DOHH2 (cell line): ENCODE data around the gene MYL12B.

ENCODE experiments used
- H3F3A ChIP-seq: fragments of 200-600 bp; sonication (generic), shearing (Covaris generic); 2 replicates; pipeline ENCODE4 v1.6.0; 2016; ENCODE audit warnings: antibody characterized with exemption, mild to moderate bottlenecking; ENCODE audit not compliant: control insufficient read depth, insufficient read depth
- H3K27ac ChIP-seq: fragments of 200-600 bp; sonication (generic); 2 replicates; pipeline ENCODE4 v1.5.1; 2014; ENCODE audit warnings: low read depth, mild to moderate bottlenecking, low read length, moderate library complexity
- H3K27me3 ChIP-seq: fragments of 200-600 bp; sonication (generic); 2 replicates; pipeline ENCODE4 v1.6.1; 2014; ENCODE audit warnings: mild to moderate bottlenecking, low read length, mixed read lengths; ENCODE audit not compliant: control insufficient read depth
- H3K36me3 ChIP-seq: fragments of 200-600 bp; sonication (generic); 2 replicates; pipeline ENCODE4 v1.6.1; 2014; ENCODE audit warnings: mild to moderate bottlenecking, low read length, moderate library complexity, mixed read lengths; ENCODE audit not compliant: control insufficient read depth
- H3K4me1 ChIP-seq: fragments of 200-600 bp; sonication (generic); 2 replicates; pipeline ENCODE4 v1.6.1; 2014; ENCODE audit warnings: mild to moderate bottlenecking, low read length, mixed read lengths; ENCODE audit not compliant: control insufficient read depth
- H3K4me2 ChIP-seq: fragments of 200-600 bp; sonication (generic); 2 replicates; pipeline ENCODE4 v1.6.0; 2014; ENCODE audit warnings: mild to moderate bottlenecking, low read length, moderate library complexity
- H3K4me3 ChIP-seq: fragments of 200-600 bp; sonication (generic); 2 replicates; pipeline ENCODE4 v1.5.1; 2014; ENCODE audit warnings: mild to moderate bottlenecking, low read length, mixed read lengths
- H3K79me2 ChIP-seq: fragments of 200-600 bp; sonication (generic); 2 replicates; pipeline ENCODE4 v1.6.1; 2014; ENCODE audit warnings: mild to moderate bottlenecking, low read length, mixed read lengths; ENCODE audit not compliant: control insufficient read depth
- H3K9me2 ChIP-seq: fragments of 200-600 bp; sonication (generic); replicated peaks from 2 replicates; pipeline ENCODE4 v1.6.1; 2014; ENCODE audit warnings: mild to moderate bottlenecking, low read length, mixed read lengths; ENCODE audit not compliant: control insufficient read depth
- H3K9me3 ChIP-seq: fragments of 200-600 bp; sonication (generic); 2 replicates; pipeline ENCODE4 v1.6.1; 2014; ENCODE audit warnings: antibody characterized with exemption, low read length, mixed read lengths; ENCODE audit not compliant: control insufficient read depth, insufficient read depth
- H4K20me1 ChIP-seq: fragments of 200-600 bp; sonication (generic); 2 replicates; pipeline ENCODE4 v1.6.0; 2014; ENCODE audit warnings: low read depth, mild to moderate bottlenecking, antibody characterized with exemption, low read length, moderate library complexity; ENCODE audit not compliant: control insufficient read depth, insufficient read depth
- EZH2phosphoT487 ChIP-seq: fragments of 200-600 bp; sonication (generic); IDR thresholded peaks from 2 replicates; pipeline ENCODE4 v1.6.1; 2017; ENCODE audit warnings: borderline replicate concordance, mild to moderate bottlenecking, antibody characterized with exemption, low read length, moderate library complexity, mixed read lengths
- TF ChIP-seq, protein P1 (sequence below): fragments of 200-600 bp; sonication (generic); IDR thresholded peaks from one replicate; pipeline ENCODE4 v1.5.1; 2014; ENCODE audit warnings: antibody characterized with exemption, mild to moderate bottlenecking, low read depth, low read length; ENCODE audit not compliant: poor library complexity, severe bottlenecking

MYL12B gene

DNA sequence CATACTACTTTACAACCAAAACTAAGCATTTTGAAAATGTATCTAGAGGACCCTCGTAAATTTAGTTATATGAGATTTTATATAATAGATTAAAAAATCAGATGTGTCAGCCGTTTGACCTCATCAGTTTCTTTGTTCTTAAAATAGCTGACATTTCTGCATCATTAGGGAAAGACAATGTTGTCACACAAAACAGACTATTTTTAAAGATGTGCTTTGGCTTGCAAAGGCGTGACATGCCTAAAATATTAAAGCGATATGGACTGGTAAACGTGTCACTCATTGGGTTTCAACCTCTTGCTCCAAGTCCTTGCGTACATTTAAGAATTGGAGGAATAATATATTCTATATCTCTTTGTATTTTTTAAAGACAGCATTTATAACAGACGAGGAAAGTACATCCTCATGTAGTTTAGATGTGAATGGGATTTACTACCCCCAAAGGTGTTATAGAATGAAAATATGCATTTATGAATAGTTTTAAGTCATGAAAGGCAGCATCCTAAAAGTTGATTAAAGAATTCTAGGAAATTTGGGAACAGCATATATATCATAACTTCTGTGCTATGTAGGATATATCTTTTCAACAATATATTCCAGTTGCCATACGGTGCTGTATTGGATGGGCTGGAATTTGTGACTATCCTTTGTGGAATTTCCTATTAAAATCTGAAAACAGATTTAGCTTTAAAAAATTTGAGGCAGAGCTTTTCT lies 10.5 kb upstream of the MYL12B start:
- H3F3A ChIP-seq = peaks cover 16% of the 10 kb centered on the region

DNA sequence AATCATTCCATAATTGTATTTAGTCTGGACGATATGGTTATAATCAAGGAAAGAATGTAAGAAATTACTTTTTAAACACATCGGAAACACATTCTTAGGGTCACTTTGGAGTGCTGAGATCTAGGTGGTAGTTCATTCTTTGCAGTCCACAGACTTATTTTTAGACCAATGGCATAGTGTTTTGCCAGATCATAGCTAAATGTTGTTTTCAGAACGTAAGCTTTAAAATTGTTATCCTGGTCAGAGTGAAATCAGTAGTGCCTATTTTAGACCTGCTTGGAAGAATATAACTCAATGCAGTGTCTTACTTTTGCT lies 10.0 kb upstream of the MYL12B start:
- peaks cover 14% of the 10 kb centered on the region for H3F3A ChIP-seq
- H3K4me2 ChIP-seq = peak overlapping the region; percentile 71; the same call in 1 of the 2 replicates
- peaks cover 10% of the 10 kb centered on the region for H4K20me1 ChIP-seq
- TF ChIP-seq, protein P1, sequence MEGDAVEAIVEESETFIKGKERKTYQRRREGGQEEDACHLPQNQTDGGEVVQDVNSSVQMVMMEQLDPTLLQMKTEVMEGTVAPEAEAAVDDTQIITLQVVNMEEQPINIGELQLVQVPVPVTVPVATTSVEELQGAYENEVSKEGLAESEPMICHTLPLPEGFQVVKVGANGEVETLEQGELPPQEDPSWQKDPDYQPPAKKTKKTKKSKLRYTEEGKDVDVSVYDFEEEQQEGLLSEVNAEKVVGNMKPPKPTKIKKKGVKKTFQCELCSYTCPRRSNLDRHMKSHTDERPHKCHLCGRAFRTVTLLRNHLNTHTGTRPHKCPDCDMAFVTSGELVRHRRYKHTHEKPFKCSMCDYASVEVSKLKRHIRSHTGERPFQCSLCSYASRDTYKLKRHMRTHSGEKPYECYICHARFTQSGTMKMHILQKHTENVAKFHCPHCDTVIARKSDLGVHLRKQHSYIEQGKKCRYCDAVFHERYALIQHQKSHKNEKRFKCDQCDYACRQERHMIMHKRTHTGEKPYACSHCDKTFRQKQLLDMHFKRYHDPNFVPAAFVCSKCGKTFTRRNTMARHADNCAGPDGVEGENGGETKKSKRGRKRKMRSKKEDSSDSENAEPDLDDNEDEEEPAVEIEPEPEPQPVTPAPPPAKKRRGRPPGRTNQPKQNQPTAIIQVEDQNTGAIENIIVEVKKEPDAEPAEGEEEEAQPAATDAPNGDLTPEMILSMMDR = no peak
- no peak for TF ChIP-seq EZH2phosphoT487
- peaks cover 83% of the 10 kb centered on the region for H3K36me3 ChIP-seq
- H3K27me3 ChIP-seq = no peaks in the 10 kb centered on the region
- peaks cover 67% of the 10 kb centered on the region for H3K4me1 ChIP-seq
- no peaks in the 10 kb centered on the region for H3K9me3 ChIP-seq
- H3K79me2 ChIP-seq = peaks cover 69% of the 10 kb centered on the region
- H3K4me3 ChIP-seq = no peak overlapping the region
- no peak overlapping the region for H3K27ac ChIP-seq
- H3K9me2 ChIP-seq = no peaks in the 10 kb centered on the region

More for the DNA sequence above, 10.5 kb upstream of the MYL12B start:
- TF ChIP-seq, protein P1 = no peak
- no peak for TF ChIP-seq EZH2phosphoT487
- Histone ChIP-seq H3K9me2 (no peaks in the 10 kb centered on the region), H3K79me2 (peaks cover 74% of the 10 kb centered on the region), H3K4me1 (peaks cover 67% of the 10 kb centered on the region), H3K4me3 (peak overlapping the region; percentile 9), H3K27me3 (no peaks in the 10 kb centered on the region), H3K27ac (peak overlapping the region; percentile 16), H4K20me1 (peaks cover 10% of the 10 kb centered on the region), H3K4me2 (peak overlapping the region; percentile 71), H3K36me3 (peaks cover 78% of the 10 kb centered on the region), H3K9me3 (no peaks in the 10 kb centered on the region)

DNA sequence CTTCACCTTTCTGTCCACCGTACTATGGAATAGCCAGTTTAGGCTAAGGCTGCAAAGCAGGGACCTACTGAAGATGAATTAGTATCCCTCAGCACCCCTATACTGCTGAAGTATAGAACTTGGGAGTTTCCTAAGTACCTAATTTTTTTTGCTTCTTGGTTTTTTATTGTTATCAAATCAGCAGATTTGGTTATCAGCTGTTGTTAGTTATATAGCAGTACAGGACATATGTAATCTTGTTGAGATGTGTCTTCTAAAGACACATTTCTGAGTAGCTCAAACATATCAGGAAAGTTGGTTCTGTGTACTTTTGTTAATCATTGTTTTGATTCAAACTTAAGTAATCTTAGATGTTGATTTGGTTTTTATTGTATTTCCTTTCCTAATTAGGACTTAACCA lies 9.1 kb upstream of the MYL12B start:
- TF ChIP-seq, protein P1 = no peak
- TF ChIP-seq EZH2phosphoT487 = no peak
- no peaks in the 10 kb centered on the region for H3K9me3 ChIP-seq
- H3F3A ChIP-seq = peaks cover 23% of the 10 kb centered on the region
- H4K20me1 ChIP-seq = peaks cover 10% of the 10 kb centered on the region
- no peaks in the 10 kb centered on the region for H3K9me2 ChIP-seq
- H3K4me3 ChIP-seq = no peak overlapping the region
- no peaks in the 10 kb centered on the region for H3K27me3 ChIP-seq
- no peak overlapping the region for H3K4me2 ChIP-seq
- no peak overlapping the region for H3K27ac ChIP-seq
- peaks cover 64% of the 10 kb centered on the region for H3K79me2 ChIP-seq
- peaks cover 73% of the 10 kb centered on the region for H3K4me1 ChIP-seq
- H3K36me3 ChIP-seq = peaks cover 90% of the 10 kb centered on the region
